Activated CD4-positive, alpha-beta T cell treated with anti-CD3 and anti-CD28 coated beads for 36 hours (primary cell): ENCODE measurements around the gene SORCS2. TPM values are rescaled to one million over a fixed set of nuclear protein-coding genes. Genes with fewer than 3 reads are reported as not detected.
A peak's percentile ranks its signal among the peaks of the same experiment; 100 is the strongest.

Experiments
- ATAC-seq: fragments of 200-7000 bp; cut with Tn5 transposase; one replicate; pipeline ENCODE4 v1.10.0; 2021; ENCODE audit warnings: mild to moderate bottlenecking, moderate library complexity
- CTCF ChIA-PET: fragments of 350-600 bp; sonication (Branson Sonifier 250); formaldehyde crosslinking; loops from one replicate; lab custom pipeline; 2021; ENCODE audit warnings: antibody characterized with exemption; lab: Charles Lee
- POLR2A ChIA-PET: fragments of 350-600 bp; sonication (Branson Sonifier 250); formaldehyde crosslinking; loops from one replicate; lab custom pipeline; 2021; ENCODE audit warnings: antibody characterized with exemption, inconsistent platforms; lab: Charles Lee
- DNase-seq: peaks from one replicate; pipeline ENCODE4 v3.0.0-alpha.2; 2020
- H3K27ac Mint-ChIP-seq: one replicate; pipeline ENCODE4 v1.8.0; 2021; ENCODE audit warnings: mixed read lengths
- H3K27me3 Mint-ChIP-seq: one replicate; pipeline ENCODE4 v1.8.0; 2021; ENCODE audit warnings: mixed read lengths
- H3K36me3 Mint-ChIP-seq: one replicate; pipeline ENCODE4 v1.8.0; 2021; ENCODE audit warnings: low read depth, mixed read lengths
- H3K4me1 Mint-ChIP-seq: one replicate; pipeline ENCODE4 v1.8.0; 2021; ENCODE audit warnings: mixed read lengths
- H3K4me3 Mint-ChIP-seq: one replicate; pipeline ENCODE4 v1.8.0; 2021; ENCODE audit warnings: mild to moderate bottlenecking, moderate library complexity, mixed read lengths
- H3K9me3 Mint-ChIP-seq: one replicate; pipeline ENCODE4 v1.8.0; 2021; ENCODE audit warnings: low read depth, mixed read lengths
- intact Hi-C, 2 experiments: fragments of 100-400 bp; cut with DNase I in 1 of 2; cut with micrococcal nuclease in 1 of 2; formaldehyde crosslinking; loops; one replicate each; pipeline versions ENCODE4 v1.14.2 to v1.15.1; 2022 to 2024; cut with DNase I, micrococcal nuclease
- total RNA-seq, 2 experiments: library from RNA; stranded (reverse); gene quantifications; one replicate each; pipeline ENCODE4 v1.2.3, GENCODE V29; 2021

SORCS2 gene
- total RNA-seq, 2 experiments from 2014 or later = 0.04 TPM; not detected in 1

DNA sequence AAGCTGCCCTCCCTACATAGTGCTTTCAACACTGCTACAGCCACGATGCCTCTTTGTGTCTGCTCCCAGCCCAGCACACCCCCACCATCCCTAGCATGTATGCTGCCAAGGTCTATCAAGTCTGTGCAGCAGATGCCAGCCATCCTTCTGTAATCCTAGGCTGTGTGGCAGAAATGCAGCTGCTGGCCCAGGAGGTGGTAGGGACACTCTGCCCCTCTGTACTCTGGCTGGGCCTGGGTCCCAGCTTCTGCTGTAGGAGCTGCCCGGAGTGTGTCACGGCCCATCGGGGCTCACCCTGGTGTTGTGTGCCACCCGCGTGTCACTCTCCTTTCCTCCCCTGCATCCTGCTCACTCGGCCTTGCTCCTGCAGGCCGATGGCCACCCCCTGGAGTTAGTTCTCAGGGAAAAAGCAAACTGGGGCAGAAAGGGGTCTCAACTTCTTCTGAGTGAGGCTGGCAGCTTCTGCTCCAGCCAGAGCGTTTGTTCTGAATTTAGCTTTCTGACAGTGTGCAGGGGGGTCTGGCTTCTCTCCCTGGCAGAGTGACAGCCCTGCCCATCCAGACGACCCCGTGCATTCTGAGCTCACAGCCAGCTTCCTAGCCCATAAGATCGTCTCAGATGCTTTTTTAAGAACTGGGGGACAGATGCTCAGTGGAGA is 219.7 kb downstream of the SORCS2 start:
- Mint-ChIP-seq H3K4me1 (no peaks in the 10 kb centered on the region), H3K4me3 (no peak overlapping the region), H3K36me3 (no peaks in the 10 kb centered on the region), H3K9me3 (peaks cover 16% of the 10 kb centered on the region), H3K27me3 (peaks cover 18% of the 10 kb centered on the region), H3K27ac (no peak overlapping the region)
- peak; percentile 1 for DNase-seq
- CTCF ChIA-PET = no interaction called here
- POLR2A ChIA-PET = no interaction called here
- intact Hi-C loops = no loop called here
- no peak for ATAC-seq

DNA sequence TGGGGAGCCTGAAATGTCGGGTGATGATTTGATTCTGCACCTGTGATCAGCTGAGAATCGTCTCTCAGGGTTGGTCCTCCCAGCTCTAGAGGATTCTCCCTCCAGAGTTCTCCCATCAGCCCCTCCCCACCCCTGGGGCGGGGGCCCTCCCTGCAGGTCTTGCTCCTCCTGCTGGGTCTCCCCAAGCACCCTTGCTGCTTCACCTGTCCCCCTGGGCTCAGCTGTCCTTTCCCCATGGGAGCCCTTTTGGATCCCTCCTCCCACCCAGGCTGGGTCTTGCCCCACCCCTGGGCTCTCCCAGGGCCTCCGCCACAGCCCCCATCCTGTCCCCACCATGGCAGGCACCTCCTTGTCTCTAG is 220.2 kb downstream of the SORCS2 start:
- H3K27ac Mint-ChIP-seq = no peak overlapping the region
- no peak overlapping the region for H3K4me3 Mint-ChIP-seq
- no peaks in the 10 kb centered on the region for H3K36me3 Mint-ChIP-seq
- ChIA-PET POLR2A (no interaction called here), CTCF (no interaction called here)
- ATAC-seq (no peak), DNase-seq (peak; percentile 0)
- intact Hi-C loops = no loop called here
- no peaks in the 10 kb centered on the region for H3K4me1 Mint-ChIP-seq
- H3K9me3 Mint-ChIP-seq = peaks cover 16% of the 10 kb centered on the region
- peaks cover 18% of the 10 kb centered on the region for H3K27me3 Mint-ChIP-seq

DNA sequence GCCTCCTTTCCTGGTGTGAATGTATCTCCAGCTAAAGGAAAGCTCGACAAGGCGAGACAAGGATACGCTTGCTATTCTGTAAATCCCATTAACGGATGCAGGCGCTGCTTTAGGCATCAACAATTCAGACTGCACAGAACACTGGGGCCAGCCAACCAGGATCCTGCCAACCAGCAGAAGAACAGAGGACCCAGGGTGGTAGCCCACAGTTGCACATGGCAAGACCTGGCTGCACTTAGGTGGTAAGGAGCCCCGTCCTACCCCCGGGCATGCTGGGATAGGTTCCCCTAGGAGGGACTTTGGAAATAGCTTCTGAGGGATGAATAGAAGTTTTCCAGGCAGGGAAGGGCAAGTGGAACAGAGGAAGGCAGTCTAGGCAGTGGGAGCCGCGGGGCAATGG is 221.7 kb downstream of the SORCS2 start:
- ATAC-seq (no peak), DNase-seq (no peak)
- H3K36me3 Mint-ChIP-seq = no peaks in the 10 kb centered on the region
- intact Hi-C loops = no loop called here
- no peak overlapping the region for H3K4me3 Mint-ChIP-seq
- no peak overlapping the region for H3K27ac Mint-ChIP-seq
- H3K9me3 Mint-ChIP-seq = peaks cover 13% of the 10 kb centered on the region
- no peaks in the 10 kb centered on the region for H3K4me1 Mint-ChIP-seq
- peaks cover 18% of the 10 kb centered on the region for H3K27me3 Mint-ChIP-seq
- ChIA-PET CTCF (interaction anchor here (0.8 kb wide), 1 partner anchor 24 kb away, joined by 3 read pairs; no protein-coding TSS in a partner anchor), POLR2A (no interaction called here)

DNA sequence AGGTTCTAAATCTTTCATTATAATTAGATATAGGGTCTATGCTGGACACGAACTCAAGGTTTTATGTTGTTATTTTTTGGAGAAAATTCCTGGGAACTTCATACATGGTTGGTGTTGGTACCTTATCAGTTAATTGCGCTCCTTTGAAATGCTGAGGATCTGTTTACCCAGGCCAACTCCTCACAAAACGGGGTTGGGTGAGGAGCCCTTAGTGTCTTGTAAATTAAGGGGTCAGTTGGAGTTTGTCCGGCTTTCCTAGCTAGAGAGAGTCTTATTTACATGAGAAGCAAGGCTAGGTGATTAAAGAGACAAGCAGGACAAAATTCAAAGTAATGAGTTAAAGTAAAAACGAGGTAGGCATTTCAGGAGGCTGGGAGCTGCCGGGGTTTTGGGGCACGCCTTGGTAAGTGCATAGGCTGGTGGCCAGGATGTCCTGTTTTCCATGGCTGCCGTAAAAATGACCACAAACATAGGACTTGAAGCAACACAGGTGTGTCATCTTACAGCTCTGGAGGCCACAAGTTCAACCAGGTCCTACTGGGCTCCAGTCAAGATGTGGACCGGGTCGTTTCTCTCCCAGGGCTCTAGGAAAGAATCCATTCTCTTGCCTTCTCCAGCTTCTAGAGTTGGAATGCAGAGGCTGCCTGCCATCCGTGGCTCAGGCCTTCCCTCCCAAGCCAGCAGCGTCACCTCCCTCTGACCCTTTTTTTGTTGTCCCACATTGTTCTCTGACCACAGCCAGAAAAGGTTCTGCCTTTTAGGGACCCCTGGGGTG is 222.6 kb downstream of the SORCS2 start:
- no peak overlapping the region for H3K4me3 Mint-ChIP-seq
- CTCF ChIA-PET = interaction anchor here (0.5 kb wide), 1 partner anchor 275 kb away, joined by 3 read pairs; no protein-coding TSS in a partner anchor
- POLR2A ChIA-PET = no interaction called here
- H3K9me3 Mint-ChIP-seq = peaks cover 10% of the 10 kb centered on the region
- no peak for DNase-seq
- H3K4me1 Mint-ChIP-seq = no peaks in the 10 kb centered on the region
- no peak overlapping the region for H3K27ac Mint-ChIP-seq
- peaks cover 18% of the 10 kb centered on the region for H3K27me3 Mint-ChIP-seq
- H3K36me3 Mint-ChIP-seq = no peaks in the 10 kb centered on the region
- intact Hi-C loops = no loop called here
- ATAC-seq = no peak

DNA sequence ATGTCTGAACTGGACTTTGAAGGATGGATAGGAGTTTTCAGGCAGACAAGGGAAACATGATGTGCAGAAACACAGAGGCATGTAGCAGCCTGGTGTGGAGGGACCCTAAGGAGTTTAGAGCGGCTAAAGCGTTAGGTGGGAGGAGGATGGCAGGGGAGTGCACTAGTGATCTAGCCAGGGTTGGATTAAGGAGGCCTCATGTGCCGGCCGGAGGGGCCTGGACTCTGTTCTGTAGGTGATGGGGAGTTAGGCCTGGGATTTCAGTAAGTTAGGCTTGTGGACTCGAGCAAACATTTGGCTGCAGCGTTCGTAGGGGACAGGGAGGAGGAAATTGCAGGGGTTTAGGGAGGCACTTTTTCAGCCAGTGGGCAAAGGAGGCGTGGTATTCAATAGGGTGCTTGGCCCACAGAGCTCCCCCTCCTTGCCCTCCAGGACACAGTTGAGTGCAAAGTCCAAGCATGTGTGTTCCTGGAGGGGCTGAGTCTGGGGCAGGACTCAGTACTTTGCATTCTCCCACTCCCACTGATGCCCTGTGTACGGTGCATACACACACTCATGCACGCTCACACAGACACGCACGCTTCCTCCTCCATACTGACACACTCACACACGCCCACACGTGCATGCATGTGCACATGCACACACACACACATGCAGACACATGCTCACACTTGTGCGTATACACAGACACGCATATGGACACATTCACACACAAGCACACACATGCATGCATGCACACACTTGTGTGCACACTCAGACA is 223.8 kb downstream of the SORCS2 start:
- no peaks in the 10 kb centered on the region for H3K4me1 Mint-ChIP-seq
- DNase-seq (peak; percentile 2), ATAC-seq (no peak)
- intact Hi-C loops = no loop called here
- ChIA-PET CTCF (no interaction called here), POLR2A (no interaction called here)
- peaks cover 18% of the 10 kb centered on the region for H3K27me3 Mint-ChIP-seq
- H3K9me3 Mint-ChIP-seq = peaks cover 10% of the 10 kb centered on the region
- H3K27ac Mint-ChIP-seq = no peak overlapping the region
- H3K36me3 Mint-ChIP-seq = no peaks in the 10 kb centered on the region
- H3K4me3 Mint-ChIP-seq = no peak overlapping the region

DNA sequence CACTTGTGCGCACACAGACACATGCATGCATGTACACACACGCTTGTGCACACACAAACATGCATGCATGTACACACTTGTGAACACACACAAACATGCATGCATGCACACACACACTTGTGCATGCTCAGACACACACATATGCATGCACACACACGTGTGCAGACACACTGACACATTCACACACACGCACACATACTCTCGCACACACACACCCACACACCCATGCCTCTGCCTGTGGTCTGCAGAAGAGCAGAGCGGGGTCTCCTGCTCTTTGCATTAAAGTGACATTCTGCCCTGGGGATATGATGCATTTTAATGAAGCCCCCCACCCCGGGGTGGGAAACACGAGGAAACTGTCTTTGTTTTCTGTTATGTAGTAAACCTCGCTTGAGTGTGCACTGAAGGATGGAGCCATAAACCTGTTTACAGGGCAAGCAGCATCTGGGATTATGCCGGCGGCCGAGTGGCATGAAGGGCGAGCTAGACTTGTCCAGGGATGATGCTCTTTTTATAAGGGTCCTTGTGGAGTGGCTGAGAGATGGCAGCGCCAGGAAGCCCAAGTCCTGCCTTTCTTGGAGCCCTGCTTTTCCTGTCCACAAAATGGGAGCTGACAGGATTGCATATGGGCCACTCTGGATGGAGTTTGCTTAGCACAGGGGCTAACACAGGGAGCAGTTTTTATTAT is 224.6 kb downstream of the SORCS2 start:
- ATAC-seq = no peak
- POLR2A ChIA-PET = no interaction called here

DNA sequence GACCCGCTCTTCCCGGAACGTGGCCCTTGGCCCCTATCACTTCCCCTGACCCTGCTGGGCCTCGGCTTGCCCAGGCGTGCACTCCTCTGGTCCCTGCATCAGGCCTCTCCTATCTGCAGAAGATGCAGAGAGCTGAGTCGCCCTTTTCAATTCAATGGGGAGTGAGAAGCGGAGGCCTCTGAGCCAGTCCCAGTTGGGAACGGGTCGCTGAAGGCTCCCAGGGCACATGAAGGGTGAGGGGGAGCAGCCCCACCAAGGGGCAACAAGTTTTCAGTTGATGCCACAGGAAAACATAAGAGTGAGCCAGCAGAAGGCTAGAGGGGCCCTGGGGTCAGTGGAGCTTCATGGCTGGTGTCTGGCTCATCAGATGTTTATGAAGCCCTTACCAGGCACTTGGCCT is 225.3 kb downstream of the SORCS2 start:
- ChIA-PET CTCF (no interaction called here), POLR2A (no interaction called here)
- Mint-ChIP-seq H3K9me3 (peaks cover 8% of the 10 kb centered on the region), H3K27me3 (peaks cover 13% of the 10 kb centered on the region), H3K36me3 (no peaks in the 10 kb centered on the region), H3K27ac (no peak overlapping the region), H3K4me1 (no peaks in the 10 kb centered on the region), H3K4me3 (no peak overlapping the region)
- no peak for ATAC-seq
- DNase-seq = peak; percentile 1
- intact Hi-C loops = no loop called here

More for the DNA sequence above, 224.6 kb downstream of the SORCS2 start:
- no peaks in the 10 kb centered on the region for H3K4me1 Mint-ChIP-seq
- H3K27ac Mint-ChIP-seq = no peak overlapping the region
- H3K9me3 Mint-ChIP-seq = peaks cover 8% of the 10 kb centered on the region
- intact Hi-C loops = no loop called here
- CTCF ChIA-PET = no interaction called here
- H3K27me3 Mint-ChIP-seq = peaks cover 15% of the 10 kb centered on the region
- no peak overlapping the region for H3K4me3 Mint-ChIP-seq
- no peaks in the 10 kb centered on the region for H3K36me3 Mint-ChIP-seq
- DNase-seq = no peak

DNA sequence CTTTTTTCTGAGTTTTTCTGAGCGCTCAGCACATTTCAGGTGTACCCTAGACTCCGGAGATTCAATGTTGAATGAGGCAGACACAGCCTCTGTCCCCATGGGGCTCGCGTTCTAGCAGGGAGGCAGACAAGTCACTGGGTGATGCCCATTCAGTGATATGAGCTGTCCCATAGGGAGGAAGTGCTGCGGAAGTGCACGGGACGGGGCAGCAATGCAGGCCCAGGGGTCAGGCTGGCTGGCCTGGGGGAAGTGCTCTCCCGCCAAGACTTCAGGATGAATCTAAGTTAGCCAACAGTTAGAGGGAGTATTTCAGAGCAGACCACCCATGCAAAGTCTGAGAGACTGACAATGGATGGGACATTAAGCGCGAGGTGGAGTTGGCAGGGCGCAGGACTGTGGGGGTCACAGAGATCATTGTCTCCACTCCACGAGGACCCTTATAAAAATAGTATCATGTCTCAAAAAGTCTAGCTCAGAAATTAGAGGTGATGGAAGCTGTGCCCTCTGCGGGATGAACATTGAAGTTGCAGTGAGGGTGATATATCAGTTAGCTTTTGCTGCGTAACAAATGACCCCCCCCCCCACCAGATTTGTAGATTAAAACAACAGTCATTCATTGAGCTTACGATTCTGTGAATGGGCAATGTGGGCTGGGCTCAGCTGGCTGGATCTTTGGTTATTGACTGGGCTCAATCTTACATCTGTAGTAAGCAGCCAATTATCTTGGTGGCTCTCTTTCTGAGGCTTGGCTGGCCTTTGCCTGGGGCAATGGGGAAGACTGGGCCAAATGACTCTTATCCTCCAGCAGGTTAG is 226.0 kb downstream of the SORCS2 start:
- POLR2A ChIA-PET = no interaction called here
- H3K4me3 Mint-ChIP-seq = no peak overlapping the region
- H3K27me3 Mint-ChIP-seq = peaks cover 13% of the 10 kb centered on the region
- no peaks in the 10 kb centered on the region for H3K36me3 Mint-ChIP-seq
- H3K27ac Mint-ChIP-seq = no peak overlapping the region
- H3K9me3 Mint-ChIP-seq = peaks cover 8% of the 10 kb centered on the region
- CTCF ChIA-PET = no interaction called here
- ATAC-seq (no peak), DNase-seq (no peak)
- no peaks in the 10 kb centered on the region for H3K4me1 Mint-ChIP-seq
- intact Hi-C loops = no loop called here

DNA sequence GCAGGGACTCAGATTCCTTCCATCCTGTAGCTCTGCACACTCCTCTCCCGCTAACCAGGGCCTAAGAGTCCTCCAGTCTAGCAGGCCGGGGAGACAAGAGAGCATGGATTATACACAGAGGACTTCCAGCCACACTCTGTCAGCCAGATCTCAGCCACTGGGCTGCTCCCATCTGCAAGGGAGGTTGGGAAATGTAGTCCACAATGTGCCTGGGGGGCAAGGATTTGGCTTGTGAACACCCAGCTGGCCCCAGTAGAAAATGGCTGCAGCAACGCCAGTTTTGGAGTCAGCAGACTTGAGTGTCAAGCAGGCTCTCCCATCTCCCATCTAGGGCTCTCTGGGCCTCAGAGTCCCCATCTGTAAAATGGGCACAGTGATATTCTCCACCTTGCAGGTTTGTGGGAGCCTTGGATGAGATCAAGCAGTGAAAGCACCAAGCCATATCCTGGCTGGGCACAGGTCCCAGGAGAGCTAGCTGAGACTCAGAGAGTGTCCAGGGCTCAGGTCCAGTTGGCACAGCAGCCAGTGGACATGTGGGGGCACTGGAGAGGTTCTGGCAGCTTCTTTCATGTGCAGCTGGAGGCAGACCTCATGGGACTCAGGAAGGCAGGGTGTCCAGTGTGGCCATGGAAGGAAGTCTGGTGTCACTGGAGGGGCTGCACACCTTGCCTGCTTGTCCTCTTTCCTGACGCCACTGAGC is 227.8 kb downstream of the SORCS2 start:
- intact Hi-C loops = no loop called here
- ChIA-PET POLR2A (no interaction called here), CTCF (no interaction called here)
- ATAC-seq = no peak
- DNase-seq = no peak
- Mint-ChIP-seq H3K27me3 (peaks cover 7% of the 10 kb centered on the region), H3K36me3 (no peaks in the 10 kb centered on the region), H3K4me3 (no peak overlapping the region), H3K4me1 (no peaks in the 10 kb centered on the region), H3K9me3 (peaks cover 8% of the 10 kb centered on the region), H3K27ac (no peak overlapping the region)

DNA sequence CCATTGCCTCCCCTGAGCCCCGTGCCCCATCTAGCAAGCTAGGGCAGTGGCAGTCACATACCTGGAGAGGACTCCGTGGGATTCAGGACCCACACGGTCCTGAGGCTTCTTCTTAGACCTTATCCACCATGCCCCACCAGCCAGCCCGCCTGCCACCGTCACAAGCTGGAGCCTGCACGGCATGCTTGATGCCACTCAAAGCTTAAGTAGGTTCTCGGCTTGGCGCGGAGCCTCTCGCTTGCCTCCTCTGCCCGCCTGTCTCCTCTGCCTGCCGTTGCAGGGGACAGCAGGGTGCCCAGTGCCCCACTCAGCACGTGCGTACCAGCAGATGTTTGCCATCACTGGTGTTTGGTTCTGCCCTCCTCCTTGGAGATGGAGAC is 228.3 kb downstream of the SORCS2 start:
- ATAC-seq (no peak), DNase-seq (peak; percentile 1)
- H3K27ac Mint-ChIP-seq = no peak overlapping the region
- peaks cover 8% of the 10 kb centered on the region for H3K9me3 Mint-ChIP-seq
- no peak overlapping the region for H3K4me3 Mint-ChIP-seq
- H3K27me3 Mint-ChIP-seq = peaks cover 4% of the 10 kb centered on the region
- no peaks in the 10 kb centered on the region for H3K36me3 Mint-ChIP-seq
- ChIA-PET POLR2A (no interaction called here), CTCF (no interaction called here)
- H3K4me1 Mint-ChIP-seq = no peaks in the 10 kb centered on the region
- intact Hi-C loops = no loop called here
